ENCODE measurements around the gene KIF17. TPM values are rescaled to one million over a fixed set of nuclear protein-coding genes. Genes with fewer than 3 reads are reported as not detected.

KIF17 gene
- total RNA-seq, 1 experiment from 2014 or later = 2.4 TPM

DNA sequence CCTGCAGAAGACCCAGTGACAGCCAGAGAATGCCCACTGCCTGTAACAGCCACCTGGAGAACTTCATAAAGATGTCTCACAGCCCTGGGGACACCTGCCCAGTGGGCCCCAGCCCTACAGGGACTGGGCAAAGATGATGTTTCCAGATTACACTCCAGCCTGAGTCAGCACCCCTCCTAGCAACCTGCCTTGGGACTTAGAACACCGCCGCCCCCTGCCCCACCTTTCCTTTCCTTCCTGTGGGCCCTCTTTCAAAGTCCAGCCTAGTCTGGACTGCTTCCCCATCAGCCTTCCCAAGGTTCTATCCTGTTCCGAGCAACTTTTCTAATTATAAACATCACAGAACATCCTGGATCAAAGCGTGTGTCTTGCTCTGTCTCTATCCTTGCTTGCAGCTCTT is 99.3 kb downstream of the KIF17 start:
- H3K4me1 ChIP-seq (ENCODE audit: control insufficient read depth in 1 of 2, insufficient read depth in 2 of 2, low read length in 2 of 2) = peaks cover 11 to 12% of the 10 kb centered on the region in 2 experiments
- no peaks in the 10 kb centered on the region for H3K9me3 ChIP-seq (ENCODE audit: control insufficient read depth in 1 of 2, insufficient read depth in 1 of 2, low read depth in 1 of 2, low read length in 2 of 2)
- H3K36me3 ChIP-seq (ENCODE audit: control insufficient read depth in 1 of 2, insufficient read depth in 2 of 2, low read length in 2 of 2) = no peaks in the 10 kb centered on the region; a peak in 1 of 4 replicates
- no peaks in the 10 kb centered on the region for H3K79me2 ChIP-seq (ENCODE audit: insufficient read depth, low read length)
- no peak overlapping the region for H2AFZ ChIP-seq (ENCODE audit: low read depth, low read length, poor library complexity, severe bottlenecking)
- BruUV-seq (replicated peaks) = no TSS peak
- TF ChIP-seq POLR2AphosphoS5 (IDR thresholded peaks at IDR 0.05; ENCODE audit: low read depth, low read length) (no peak), FOSL1 (IDR thresholded peaks at IDR 0.05; ENCODE audit: low read depth) (no peak), EZH2phosphoT487 (IDR thresholded peaks at IDR 0.05; ENCODE audit: borderline replicate concordance) (no peak), SIN3A (IDR thresholded peaks at IDR 0.05; ENCODE audit: low read depth) (no peak)
- TF ChIP-seq, protein P1, sequence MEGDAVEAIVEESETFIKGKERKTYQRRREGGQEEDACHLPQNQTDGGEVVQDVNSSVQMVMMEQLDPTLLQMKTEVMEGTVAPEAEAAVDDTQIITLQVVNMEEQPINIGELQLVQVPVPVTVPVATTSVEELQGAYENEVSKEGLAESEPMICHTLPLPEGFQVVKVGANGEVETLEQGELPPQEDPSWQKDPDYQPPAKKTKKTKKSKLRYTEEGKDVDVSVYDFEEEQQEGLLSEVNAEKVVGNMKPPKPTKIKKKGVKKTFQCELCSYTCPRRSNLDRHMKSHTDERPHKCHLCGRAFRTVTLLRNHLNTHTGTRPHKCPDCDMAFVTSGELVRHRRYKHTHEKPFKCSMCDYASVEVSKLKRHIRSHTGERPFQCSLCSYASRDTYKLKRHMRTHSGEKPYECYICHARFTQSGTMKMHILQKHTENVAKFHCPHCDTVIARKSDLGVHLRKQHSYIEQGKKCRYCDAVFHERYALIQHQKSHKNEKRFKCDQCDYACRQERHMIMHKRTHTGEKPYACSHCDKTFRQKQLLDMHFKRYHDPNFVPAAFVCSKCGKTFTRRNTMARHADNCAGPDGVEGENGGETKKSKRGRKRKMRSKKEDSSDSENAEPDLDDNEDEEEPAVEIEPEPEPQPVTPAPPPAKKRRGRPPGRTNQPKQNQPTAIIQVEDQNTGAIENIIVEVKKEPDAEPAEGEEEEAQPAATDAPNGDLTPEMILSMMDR (IDR thresholded peaks at IDR 0.05 in 2 of 3, conservative IDR thresholded peaks at IDR 0.05 in 1 of 3; ENCODE audit: borderline replicate concordance in 1 of 3, insufficient read depth in 1 of 3, low read depth in 2 of 3, low read length in 2 of 3) = no peak
- CTCF ChIA-PET = no interaction called here
- RAD21 ChIA-PET (ENCODE audit: low non-redundant PET in 1 of 2, low total read pairs in 2 of 2, uncharacterized antibody in 2 of 2, unreplicated experiment in 2 of 2) = interaction anchor here in 1 of 2 experiments (0.6 kb wide), 1 partner anchor 31 kb away, joined by 4 read pairs; no protein-coding TSS in a partner anchor
- no peaks in the 10 kb centered on the region for H4K20me1 ChIP-seq (ENCODE audit: insufficient read depth)
- ATAC-seq = no peak
- no peak overlapping the region for H3K27ac ChIP-seq (ENCODE audit: low read depth, low read length)
- no peak overlapping the region for H3K4me3 ChIP-seq (replicated peaks in 1 of 2; ENCODE audit: low read depth in 1 of 2, low read length in 2 of 2)
- no peak for DNase-seq (ENCODE audit: low read depth, low spot score)
- no peak overlapping the region for H3K9ac ChIP-seq (ENCODE audit: low read length)
- H3K9me2 ChIP-seq (ENCODE audit: insufficient read depth) = no peaks in the 10 kb centered on the region
- POLR2A ChIA-PET = interaction anchor here (0.7 to 1.6 kb wide), 2 partner anchors 15 to 28 kb away, joined by 3 to 5 read pairs; partner anchors contain the start of gene PINK1
- intact Hi-C loops (cut with micrococcal nuclease) = no loop called here
- no peak overlapping the region for H3K4me2 ChIP-seq (ENCODE audit: low read length)
- no peaks in the 10 kb centered on the region for H3K27me3 ChIP-seq (ENCODE audit: insufficient read depth, low read length)

DNA sequence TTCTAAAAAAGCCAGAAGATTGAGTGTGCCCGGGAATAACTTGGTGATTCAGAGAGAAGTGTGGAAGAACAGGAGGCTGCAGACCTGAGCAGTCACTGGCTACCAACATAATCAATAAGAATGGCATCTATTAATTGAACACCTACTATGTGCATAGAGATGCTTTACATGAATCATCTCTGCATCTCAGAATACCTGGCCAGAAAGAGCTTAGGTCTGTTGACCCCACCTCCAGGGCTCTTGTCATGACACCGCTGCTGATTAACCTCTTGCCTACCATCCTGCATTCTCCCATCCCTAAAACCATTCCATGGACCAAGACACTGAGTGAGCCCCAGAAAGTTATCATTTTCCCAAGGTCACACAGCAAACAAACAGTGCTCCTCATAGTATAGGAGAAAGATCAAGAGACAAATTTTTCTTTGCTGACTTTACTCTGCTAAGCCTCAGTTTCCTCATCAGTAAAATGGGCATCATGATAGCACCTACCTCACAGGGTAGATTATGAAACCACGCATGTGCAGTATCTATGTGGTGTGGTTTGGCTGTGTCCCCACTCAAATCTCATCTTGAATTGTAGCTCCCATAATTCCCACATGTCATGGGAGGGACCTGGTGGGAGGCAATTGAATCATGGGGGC is 100.8 kb downstream of the KIF17 start:
- no peaks in the 10 kb centered on the region; a peak in 1 of 4 replicates for H3K36me3 ChIP-seq (ENCODE audit: control insufficient read depth in 1 of 2, insufficient read depth in 2 of 2, low read length in 2 of 2)
- no peaks in the 10 kb centered on the region for H3K27me3 ChIP-seq (ENCODE audit: insufficient read depth, low read length)
- RAD21 ChIA-PET (ENCODE audit: low non-redundant PET in 1 of 2, low total read pairs in 2 of 2, uncharacterized antibody in 2 of 2, unreplicated experiment in 2 of 2) = no interaction called here
- no peak for DNase-seq (ENCODE audit: low read depth, low spot score)
- H3K4me2 ChIP-seq (ENCODE audit: low read length) = no peak overlapping the region
- no peak overlapping the region for H3K4me3 ChIP-seq (replicated peaks in 1 of 2; ENCODE audit: low read depth in 1 of 2, low read length in 2 of 2)
- CTCF ChIA-PET = no interaction called here
- no peaks in the 10 kb centered on the region for H3K79me2 ChIP-seq (ENCODE audit: insufficient read depth, low read length)
- H3K27ac ChIP-seq (ENCODE audit: low read depth, low read length) = no peak overlapping the region
- no peak overlapping the region for H2AFZ ChIP-seq (ENCODE audit: low read depth, low read length, poor library complexity, severe bottlenecking)
- peaks cover 22 to 28% of the 10 kb centered on the region in 2 experiments for H3K4me1 ChIP-seq (ENCODE audit: control insufficient read depth in 1 of 2, insufficient read depth in 2 of 2, low read length in 2 of 2)
- ATAC-seq = no peak
- POLR2A ChIA-PET = no interaction called here
- H3K9me3 ChIP-seq (ENCODE audit: control insufficient read depth in 1 of 2, insufficient read depth in 1 of 2, low read depth in 1 of 2, low read length in 2 of 2) = no peaks in the 10 kb centered on the region
- intact Hi-C loops (cut with micrococcal nuclease) = no loop called here
- no peak overlapping the region for H3K9ac ChIP-seq (ENCODE audit: low read length)
- H4K20me1 ChIP-seq (ENCODE audit: insufficient read depth) = no peaks in the 10 kb centered on the region
- no TSS peak for BruUV-seq (replicated peaks)
- no peaks in the 10 kb centered on the region for H3K9me2 ChIP-seq (ENCODE audit: insufficient read depth)
- TF ChIP-seq ELF1 (IDR thresholded peaks at IDR 0.05; ENCODE audit: borderline replicate concordance, low read depth) (no peak), ZNF274 (IDR thresholded peaks at IDR 0.05; ENCODE audit: low read depth, low read length) (no peak), FOSL1 (IDR thresholded peaks at IDR 0.05; ENCODE audit: low read depth) (no peak), ZFX (IDR thresholded peaks at IDR 0.05) (no peak), EGR1 (IDR thresholded peaks at IDR 0.05; ENCODE audit: low read depth) (no peak), CBX3 (IDR thresholded peaks at IDR 0.05; ENCODE audit: low read depth) (no peak), EZH2phosphoT487 (IDR thresholded peaks at IDR 0.05; ENCODE audit: borderline replicate concordance) (no peak), SIN3A (IDR thresholded peaks at IDR 0.05; ENCODE audit: low read depth) (no peak), YY1 (IDR thresholded peaks at IDR 0.05; ENCODE audit: extremely low read depth, insufficient replicate concordance, low read depth, low read length) (no peak)
- TF ChIP-seq, protein P2, sequence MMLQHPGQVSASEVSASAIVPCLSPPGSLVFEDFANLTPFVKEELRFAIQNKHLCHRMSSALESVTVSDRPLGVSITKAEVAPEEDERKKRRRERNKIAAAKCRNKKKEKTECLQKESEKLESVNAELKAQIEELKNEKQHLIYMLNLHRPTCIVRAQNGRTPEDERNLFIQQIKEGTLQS (IDR thresholded peaks at IDR 0.05) = no peak
- TF ChIP-seq, protein P3, sequence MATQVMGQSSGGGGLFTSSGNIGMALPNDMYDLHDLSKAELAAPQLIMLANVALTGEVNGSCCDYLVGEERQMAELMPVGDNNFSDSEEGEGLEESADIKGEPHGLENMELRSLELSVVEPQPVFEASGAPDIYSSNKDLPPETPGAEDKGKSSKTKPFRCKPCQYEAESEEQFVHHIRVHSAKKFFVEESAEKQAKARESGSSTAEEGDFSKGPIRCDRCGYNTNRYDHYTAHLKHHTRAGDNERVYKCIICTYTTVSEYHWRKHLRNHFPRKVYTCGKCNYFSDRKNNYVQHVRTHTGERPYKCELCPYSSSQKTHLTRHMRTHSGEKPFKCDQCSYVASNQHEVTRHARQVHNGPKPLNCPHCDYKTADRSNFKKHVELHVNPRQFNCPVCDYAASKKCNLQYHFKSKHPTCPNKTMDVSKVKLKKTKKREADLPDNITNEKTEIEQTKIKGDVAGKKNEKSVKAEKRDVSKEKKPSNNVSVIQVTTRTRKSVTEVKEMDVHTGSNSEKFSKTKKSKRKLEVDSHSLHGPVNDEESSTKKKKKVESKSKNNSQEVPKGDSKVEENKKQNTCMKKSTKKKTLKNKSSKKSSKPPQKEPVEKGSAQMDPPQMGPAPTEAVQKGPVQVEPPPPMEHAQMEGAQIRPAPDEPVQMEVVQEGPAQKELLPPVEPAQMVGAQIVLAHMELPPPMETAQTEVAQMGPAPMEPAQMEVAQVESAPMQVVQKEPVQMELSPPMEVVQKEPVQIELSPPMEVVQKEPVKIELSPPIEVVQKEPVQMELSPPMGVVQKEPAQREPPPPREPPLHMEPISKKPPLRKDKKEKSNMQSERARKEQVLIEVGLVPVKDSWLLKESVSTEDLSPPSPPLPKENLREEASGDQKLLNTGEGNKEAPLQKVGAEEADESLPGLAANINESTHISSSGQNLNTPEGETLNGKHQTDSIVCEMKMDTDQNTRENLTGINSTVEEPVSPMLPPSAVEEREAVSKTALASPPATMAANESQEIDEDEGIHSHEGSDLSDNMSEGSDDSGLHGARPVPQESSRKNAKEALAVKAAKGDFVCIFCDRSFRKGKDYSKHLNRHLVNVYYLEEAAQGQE (IDR thresholded peaks at IDR 0.05; ENCODE audit: low read depth) = no peak
- TF ChIP-seq, protein P4, sequence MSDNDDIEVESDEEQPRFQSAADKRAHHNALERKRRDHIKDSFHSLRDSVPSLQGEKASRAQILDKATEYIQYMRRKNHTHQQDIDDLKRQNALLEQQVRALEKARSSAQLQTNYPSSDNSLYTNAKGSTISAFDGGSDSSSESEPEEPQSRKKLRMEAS (IDR thresholded peaks at IDR 0.05) = no peak; the same call in 1 of the 2 replicates

Measured in HCT116 (cell line).